Type B pancreatic cell (in vitro differentiated cells): ENCODE results near the gene CCDC116. TPM values are rescaled to one million over a fixed set of nuclear protein-coding genes. Genes with fewer than 3 reads are reported as not detected.

Experiments used
- DNase-seq: peaks from one replicate; pipeline ENCODE4 v3.0.0; 2021; ENCODE audit warnings: mixed read lengths; ENCODE audit not compliant: unreplicated experiment; ENCODE audit errors: extremely low spot score
- H3K27ac Mint-ChIP-seq: 2 replicates; pipeline ENCODE4 v1.8.0; 2021; ENCODE audit warnings: mild to moderate bottlenecking, mixed read lengths
- H3K27me3 Mint-ChIP-seq: 2 replicates; pipeline ENCODE4 v1.8.0; 2021; ENCODE audit warnings: mixed read lengths
- H3K36me3 Mint-ChIP-seq: 2 replicates; pipeline ENCODE4 v1.8.0; 2021; ENCODE audit warnings: mixed read lengths
- H3K4me1 Mint-ChIP-seq: one replicate; pipeline ENCODE4 v1.8.0; 2021; ENCODE audit warnings: mixed read lengths; ENCODE audit not compliant: unreplicated experiment
- H3K4me3 Mint-ChIP-seq: 2 replicates; pipeline ENCODE4 v1.8.0; 2021; ENCODE audit warnings: mild to moderate bottlenecking, mixed read lengths
- H3K9me3 Mint-ChIP-seq: 2 replicates; pipeline ENCODE4 v1.8.0; 2021; ENCODE audit warnings: mixed read lengths
- CTCF ChIP-seq: fragments of 200-600 bp; sonication (generic); conservative IDR thresholded peaks from 2 replicates; pipeline ENCODE4 v1.5.0; 2021; ENCODE audit warnings: antibody characterized with exemption, mild to moderate bottlenecking
- total RNA-seq: library from RNA; stranded (reverse); gene quantifications from 2 replicates; pipeline ENCODE4 v1.2.1, GENCODE V29; 2021; ENCODE audit warnings: low replicate concordance

The CCDC116 gene
- total RNA-seq, 1 donor from 2014 or later: 0.87 TPM

- no peak overlapping the region for H3K4me3 Mint-ChIP-seq
- H3K36me3 Mint-ChIP-seq: peaks cover 8% of the 10 kb centered on the region
- no peak overlapping the region for H3K27ac Mint-ChIP-seq
- H3K9me3 Mint-ChIP-seq: no peaks in the 10 kb centered on the region
- TF ChIP-seq CTCF: no peak
- no peak for DNase-seq
- H3K4me1 Mint-ChIP-seq: peaks cover 19% of the 10 kb centered on the region
- no peaks in the 10 kb centered on the region for H3K27me3 Mint-ChIP-seq
Measured at GRCh38 chr22:21639359-21639758, 6.8 kb downstream of the CCDC116 start.

- no peak for TF ChIP-seq CTCF
- H3K9me3 Mint-ChIP-seq: no peaks in the 10 kb centered on the region
- H3K4me1 Mint-ChIP-seq: peaks cover 19% of the 10 kb centered on the region
- H3K27me3 Mint-ChIP-seq: no peaks in the 10 kb centered on the region
- H3K36me3 Mint-ChIP-seq: peaks cover 8% of the 10 kb centered on the region
- no peak for DNase-seq
- H3K4me3 Mint-ChIP-seq: peak overlapping the region; percentile 90
- H3K27ac Mint-ChIP-seq: peak overlapping the region; percentile 86
Measured at GRCh38 chr22:21640810-21641209, 8.2 kb downstream of the CCDC116 start.

- DNase-seq: no peak
- Mint-ChIP-seq H3K4me1 (peaks cover 20% of the 10 kb centered on the region), H3K27me3 (no peaks in the 10 kb centered on the region), H3K9me3 (no peaks in the 10 kb centered on the region), H3K36me3 (peaks cover 10% of the 10 kb centered on the region), H3K27ac (peak overlapping the region; percentile 86), H3K4me3 (peak overlapping the region; percentile 90)
- TF ChIP-seq CTCF: peak; percentile 65
Measured at GRCh38 chr22:21641417-21641788, 8.8 kb downstream of the CCDC116 start.

- peak; percentile 98 for DNase-seq
- Mint-ChIP-seq H3K27ac (peak within 1 kb of the TSS; percentile 86), H3K27me3 (no peaks in the 10 kb centered on the region), H3K9me3 (no peaks in the 10 kb centered on the region), H3K4me1 (peaks cover 26% of the 10 kb centered on the region), H3K36me3 (peaks cover 16% of the 10 kb centered on the region), H3K4me3 (peak within 1 kb of the TSS; percentile 90)
- peak; percentile 29 for TF ChIP-seq CTCF
Measured at GRCh38 chr22:21641789-21642583, 9.4 kb downstream of the CCDC116 start, which contains the start of gene SDF2L1. Gene SDF2L1, plus strand, starts transcription at chr22:21642302. Its CDS starts 35 bp downstream, at chr22:21642337.

- no peak for DNase-seq
- H3K27ac Mint-ChIP-seq: peak overlapping the region; percentile 86
- H3K4me1 Mint-ChIP-seq: peaks cover 26% of the 10 kb centered on the region
- H3K36me3 Mint-ChIP-seq: peaks cover 16% of the 10 kb centered on the region
- no peaks in the 10 kb centered on the region for H3K9me3 Mint-ChIP-seq
- peak overlapping the region; percentile 90 for H3K4me3 Mint-ChIP-seq
- peak; percentile 76 for TF ChIP-seq CTCF
- no peaks in the 10 kb centered on the region for H3K27me3 Mint-ChIP-seq
Measured at GRCh38 chr22:21642584-21643448, 10.3 kb downstream of the CCDC116 start.
